IMR-90 (cell line): ENCODE measurements around the gene KIAA1586. TPM values are rescaled to one million over a fixed set of nuclear protein-coding genes. Genes with fewer than 3 reads are reported as not detected.

Experiments used
- ATAC-seq: fragments of 200-7000 bp; cut with Tn5 transposase; 2 replicates; pipeline ENCODE4 v1.9.1; 2020; ENCODE audit warnings: low read depth, mild to moderate bottlenecking, moderate library complexity
- BruUV-seq: library from RNA; stranded (reverse); fragments of 400-500 nt; replicated peaks from 2 replicates; lab custom pipeline; 2021; lab: Mats Ljungman, UMichigan
- CTCF ChIA-PET: fragments of 300-600 bp; formaldehyde crosslinking; extraction: SDS; loops from one replicate; lab custom pipeline; 2021; ENCODE audit warnings: antibody characterized with exemption; lab: Yijun Ruan, JAX
- POLR2A ChIA-PET: fragments of 300-600 bp; sonication (Branson Sonifier 250); formaldehyde crosslinking; loops from one replicate; lab custom pipeline; 2022; ENCODE audit warnings: antibody characterized with exemption; ENCODE audit not compliant: unreplicated experiment; lab: Charles Lee
- DNase-seq: peaks from one replicate; pipeline ENCODE4 v3.0.0; 2013
- H2AFZ ChIP-seq: replicated peaks from 2 replicates; pipeline ENCODE3; 2013; ENCODE audit warnings: low read length, mild to moderate bottlenecking; ENCODE audit not compliant: poor library complexity
- H2AK5ac ChIP-seq: 2 replicates; pipeline ENCODE4 v1.6.1; 2013; ENCODE audit warnings: low read depth, low read length, inconsistent platforms
- H2AK9ac ChIP-seq: replicated peaks from 2 replicates; pipeline ENCODE3; 2013; ENCODE audit warnings: mild to moderate bottlenecking, low read depth, low read length, moderate library complexity; ENCODE audit not compliant: poor library complexity
- H2BK120ac ChIP-seq: 2 replicates; pipeline ENCODE4 v1.6.1; 2013; ENCODE audit warnings: low read depth, low read length, inconsistent platforms
- H2BK15ac ChIP-seq: 3 replicates; pipeline ENCODE4 v1.6.1; 2013; ENCODE audit warnings: low read depth, low read length, inconsistent platforms
- H2BK20ac ChIP-seq: 2 replicates; pipeline ENCODE4 v1.6.1; 2013; ENCODE audit warnings: low read depth, mild to moderate bottlenecking, inconsistent platforms, low read length, moderate library complexity
- H2BK5ac ChIP-seq: 2 replicates; pipeline ENCODE4 v1.6.1; 2013; ENCODE audit warnings: mild to moderate bottlenecking, low read depth, low read length, inconsistent platforms; ENCODE audit not compliant: poor library complexity, severe bottlenecking
- H3K14ac ChIP-seq: replicated peaks from 2 replicates; pipeline ENCODE4 v1.6.1; 2013; ENCODE audit warnings: low read depth, low read length, inconsistent platforms
- H3K18ac ChIP-seq: 2 replicates; pipeline ENCODE4 v1.6.1; 2013; ENCODE audit warnings: low read depth, low read length, control low read depth
- H3K23ac ChIP-seq: 2 replicates; pipeline ENCODE4 v1.6.1; 2013; ENCODE audit warnings: low read depth, low read length, inconsistent platforms
- H3K27ac ChIP-seq: 2 replicates; pipeline ENCODE4 v1.5.1; 2013; ENCODE audit warnings: mild to moderate bottlenecking, control low read depth, low read length; ENCODE audit not compliant: insufficient read depth
- H3K27me3 ChIP-seq: 2 replicates; pipeline ENCODE4 v1.6.1; 2013; ENCODE audit warnings: low read length; ENCODE audit not compliant: control insufficient read depth, insufficient read depth
- H3K36me3 ChIP-seq: 2 replicates; pipeline ENCODE4 v1.6.1; 2013; ENCODE audit warnings: low read length, mixed read lengths; ENCODE audit not compliant: control insufficient read depth, insufficient read depth
- H3K4ac ChIP-seq: 2 replicates; pipeline ENCODE4 v1.6.1; 2013; ENCODE audit warnings: low read depth, low read length, inconsistent platforms
- H3K4me1 ChIP-seq: 2 replicates; pipeline ENCODE4 v1.6.1; 2013; ENCODE audit warnings: low read length, mixed read lengths; ENCODE audit not compliant: control insufficient read depth, insufficient read depth
- H3K4me2 ChIP-seq: 2 replicates; pipeline ENCODE4 v1.6.1; 2013; ENCODE audit warnings: low read depth, mild to moderate bottlenecking, control low read depth, low read length, moderate library complexity
- H3K4me3 ChIP-seq: 2 replicates; pipeline ENCODE4 v1.5.1; 2013; ENCODE audit warnings: low read depth, mild to moderate bottlenecking, control low read depth, low read length, moderate library complexity; ENCODE audit not compliant: insufficient read depth
- H3K56ac ChIP-seq: 2 replicates; pipeline ENCODE4 v1.6.1; 2013; ENCODE audit warnings: low read length, inconsistent platforms; ENCODE audit not compliant: insufficient read depth; ENCODE audit errors: extremely low read depth
- H3K79me1 ChIP-seq, 2 experiments: 2 replicates each; pipeline ENCODE4 v1.6.1; 2013; ENCODE audit warnings: low read length in 2 of 2, inconsistent platforms in 1 of 2, low read depth in 1 of 2
- H3K9ac ChIP-seq: 2 replicates; pipeline ENCODE4 v1.6.1; 2013; ENCODE audit warnings: low read depth, low read length, control low read depth
- H3K9me1 ChIP-seq: 2 replicates; pipeline ENCODE4 v1.6.1; 2013; ENCODE audit warnings: low read length, inconsistent platforms; ENCODE audit not compliant: insufficient read depth
- H3K9me3 ChIP-seq: 2 replicates; pipeline ENCODE4 v1.6.1; 2013; ENCODE audit warnings: low read length; ENCODE audit not compliant: control insufficient read depth, insufficient read depth
- H4K20me1 ChIP-seq: 2 replicates; pipeline ENCODE4 v1.6.1; 2013; ENCODE audit warnings: low read length, inconsistent platforms; ENCODE audit not compliant: insufficient read depth
- H4K5ac ChIP-seq: 2 replicates; pipeline ENCODE4 v1.6.1; 2013; ENCODE audit warnings: mild to moderate bottlenecking, low read depth, low read length, control low read depth
- H4K8ac ChIP-seq, 2 experiments: 2 replicates each; pipeline ENCODE4 v1.6.1; 2013; ENCODE audit warnings: low read depth in 2 of 2, low read length in 2 of 2, control low read depth in 1 of 2, inconsistent platforms in 1 of 2
- H4K91ac ChIP-seq: 2 replicates; pipeline ENCODE4 v1.6.1; 2013; ENCODE audit warnings: low read depth, low read length, inconsistent platforms; ENCODE audit not compliant: insufficient read depth
- BHLHE40 ChIP-seq: fragments of 150-350 bp; IDR thresholded peaks from 2 replicates; pipeline ENCODE4 v1.6.1; 2016; ENCODE audit warnings: mild to moderate bottlenecking, low read depth, low read length
- FOS ChIP-seq: fragments of 150-350 bp; IDR thresholded peaks from 2 replicates; pipeline ENCODE4 v1.6.1; 2016; ENCODE audit warnings: low read depth, low read length
- RAD21 ChIP-seq: IDR thresholded peaks from 2 replicates; pipeline ENCODE4 v1.6.1; 2012; ENCODE audit warnings: low read length, improper control_type of control experiment
- RCOR1 ChIP-seq: IDR thresholded peaks from 2 replicates; pipeline ENCODE4 v1.6.1; 2012; ENCODE audit warnings: mild to moderate bottlenecking, low read length, improper control_type of control experiment; ENCODE audit not compliant: insufficient replicate concordance
- SMC3 ChIP-seq: fragments of 150-350 bp; IDR thresholded peaks from 2 replicates; pipeline ENCODE4 v1.6.1; 2016; ENCODE audit warnings: low read depth, mild to moderate bottlenecking, antibody characterized with exemption, low read length, moderate library complexity
- WGBS, 2 experiments: methylation state at CpG; one replicate each; pipeline versions ENCODE4 v1.1.5 to v1.1.7; 2013; ENCODE audit warnings: missing lambda C conversion rate in 2 of 2; ENCODE audit not compliant: insufficient read length in 1 of 2; ENCODE audit errors: extremely low coverage in 2 of 2; 5-methylcytosine and 5-hydroxymethylcytosine counted together
- dilution Hi-C: fragments of 300-500 bp; cut with HindIII; formaldehyde crosslinking; loops from one replicate; pipeline ENCODE4 v1.14.3; 2018; ENCODE audit warnings: low sequenced_read_pairs; ENCODE audit not compliant: unreplicated experiment
- in situ Hi-C: fragments of 300-500 bp; cut with MboI; formaldehyde crosslinking; loops from 3 replicates; pipeline ENCODE4 v1.14.3; 2019; ENCODE audit warnings: low sequenced_read_pairs, inconsistent platforms, mixed read lengths
- intact Hi-C: fragments of 100-400 bp; cut with micrococcal nuclease; formaldehyde crosslinking; loops from 2 replicates; pipeline ENCODE4 v1.10.0; 2022
- polyA plus RNA-seq, 3 experiments: library from polyadenylated mRNA; depleted of rRNA; stranded (reverse); fragments of >200 nt; gene quantifications; 2 replicates each; pipeline ENCODE4 v1.2.3, GENCODE V29; 2012; ENCODE audit warnings: low replicate concordance in 1 of 3
- total RNA-seq: library from RNA; depleted of rRNA; stranded (reverse); fragments of >200 nt; gene quantifications from 2 replicates; pipeline ENCODE4 v1.2.3, GENCODE V29; 2012

KIAA1586 gene
- total and polyA plus RNA-seq, 2 of the 4 experiments (the other 2 are of a cell fraction) = 3.6 to 3.8 TPM

GRCh38 chr6:57072108-57072507 lies 25.6 kb downstream of the KIAA1586 start:
- Histone ChIP-seq H2AK5ac (no peak overlapping the region), H3K4me2 (no peak overlapping the region), H3K4me3 (no peak overlapping the region), H3K56ac (no peak overlapping the region), H2AFZ (no peak overlapping the region), H3K4me1 (no peaks in the 10 kb centered on the region), H3K9me1 (peaks cover 4% of the 10 kb centered on the region; the same call in 1 of the 2 replicates), H3K36me3 (no peaks in the 10 kb centered on the region; the same call in 1 of the 2 replicates), H4K20me1 (no peaks in the 10 kb centered on the region), H2BK120ac (no peak overlapping the region), H2BK5ac (no peak overlapping the region), H3K9ac (no peak overlapping the region), H3K23ac (no peak overlapping the region), H2AK9ac (no peak overlapping the region), H4K5ac (no peak overlapping the region), H2BK15ac (no peak overlapping the region), H3K9me3 (no peaks in the 10 kb centered on the region), H3K79me1 (peaks cover 0 to 3% of the 10 kb centered on the region in 2 experiments; a peak in 2 of 4 replicates), H4K91ac (no peak overlapping the region), H4K8ac (no peak overlapping the region), H3K18ac (no peak overlapping the region), H3K27ac (no peak overlapping the region), H3K14ac (no peak overlapping the region), H3K4ac (no peak overlapping the region), H3K27me3 (no peaks in the 10 kb centered on the region), H2BK20ac (no peak overlapping the region)
- in situ Hi-C loops (no loop called here), dilution Hi-C loops (no loop called here), intact Hi-C loops (no loop called here)
- POLR2A ChIA-PET = no interaction called here
- no TSS peak for BruUV-seq
- CTCF ChIA-PET = interaction anchor here (0.7 kb wide), 2 partner anchors 13 to 27 kb away, joined by 3 read pairs; no protein-coding TSS in a partner anchor
- DNase-seq = no peak
- no peak for TF ChIP-seq RAD21
- TF ChIP-seq SMC3 = no peak
- no peak for TF ChIP-seq FOS
- no peak for TF ChIP-seq RCOR1
- TF ChIP-seq BHLHE40 = no peak
- whole genome bisulfite sequencing, 2 experiments = 90% methylated on average over 2 of the region's 3 CpGs; no CpG with 5 or more reads in 1 of the 2 experiments
- no peak for ATAC-seq
